GM21423 (cell line): ENCODE results near the gene NPM3.
A peak's percentile ranks its signal among the peaks of the same experiment; 100 is the strongest.
"Not testable (repeated sequence)": the region's sequence is repeated elsewhere in the genome, so short reads cannot be mapped to it uniquely, and the experiment has no call there.

ENCODE experiments used
- ATAC-seq: cut with Tn5 transposase; IDR thresholded peaks from one replicate; pipeline ENCODE4 v1.9.1; 2021; ENCODE audit warnings: mild to moderate bottlenecking, moderate library complexity; ENCODE audit not compliant: unreplicated experiment

NPM3 gene

DNA sequence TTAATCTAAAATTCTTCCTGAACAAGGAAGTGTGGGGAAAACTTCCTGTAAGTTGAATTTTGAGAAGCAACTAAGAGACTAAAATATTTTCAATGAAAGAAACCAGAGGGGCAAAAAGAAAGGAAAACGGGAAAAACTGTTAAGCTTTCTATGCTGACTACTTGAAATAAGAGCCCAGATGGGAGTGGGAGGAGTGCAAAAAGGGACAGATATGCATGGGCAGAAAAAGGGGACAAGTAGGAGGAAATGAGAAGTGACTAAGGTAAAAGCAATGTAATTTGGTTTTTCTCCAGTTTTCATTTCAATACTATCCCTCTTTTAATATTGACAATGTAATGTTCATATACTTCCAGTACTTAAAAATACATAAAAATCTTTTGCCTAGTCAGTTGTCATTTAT, 23.9 kb upstream of the NPM3 start:
- no peak for ATAC-seq

DNA sequence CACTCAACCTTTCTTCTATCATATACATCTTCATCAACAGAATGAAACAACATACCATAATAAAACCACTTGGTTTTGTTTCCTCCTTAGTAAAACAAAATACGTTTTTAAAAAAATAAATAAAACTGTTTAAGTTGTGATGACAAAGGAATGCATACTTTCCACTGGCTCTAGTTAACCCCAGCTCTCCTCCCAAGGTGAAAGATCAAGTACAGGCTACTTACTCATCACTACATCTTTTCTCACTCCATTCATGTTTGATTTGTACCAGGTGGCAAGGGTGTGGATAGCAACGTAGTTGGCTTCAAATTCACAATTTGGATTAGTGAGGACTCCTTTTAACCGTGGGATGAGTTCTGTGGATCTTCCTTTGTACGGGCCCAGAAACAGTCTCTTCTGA, 20.3 kb upstream of the NPM3 start:
- no peak for ATAC-seq

DNA sequence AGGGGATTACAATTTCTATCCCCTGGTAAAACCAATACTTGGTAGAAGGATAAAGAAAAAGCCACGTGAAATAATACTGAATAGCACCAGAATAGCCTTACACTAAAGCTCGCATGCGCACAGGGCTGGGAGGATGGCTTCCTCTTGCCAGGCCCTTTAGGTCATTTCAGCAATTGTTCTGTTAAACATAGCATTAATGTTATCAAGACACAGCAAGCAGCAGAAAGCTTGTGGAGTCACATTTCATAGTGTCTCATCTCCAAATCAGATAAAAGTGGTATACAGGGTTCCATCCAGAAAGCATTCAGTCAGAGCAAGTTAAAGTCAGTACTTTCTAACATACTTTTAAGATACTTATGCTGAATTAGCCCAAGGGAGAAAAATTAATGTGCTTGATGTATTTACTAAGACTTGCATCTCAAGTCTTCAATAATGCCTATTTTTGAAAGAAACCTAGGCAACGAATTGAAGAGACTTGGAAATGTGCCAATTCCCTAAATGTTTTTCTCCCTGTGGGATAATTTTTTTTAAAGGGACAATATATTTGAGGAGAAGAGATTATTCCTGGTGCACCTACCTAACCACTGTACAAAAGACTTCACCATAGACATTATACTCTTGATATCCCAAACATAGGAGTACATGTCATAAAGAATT, 14.3 kb upstream of the NPM3 start:
- no peak for ATAC-seq

DNA sequence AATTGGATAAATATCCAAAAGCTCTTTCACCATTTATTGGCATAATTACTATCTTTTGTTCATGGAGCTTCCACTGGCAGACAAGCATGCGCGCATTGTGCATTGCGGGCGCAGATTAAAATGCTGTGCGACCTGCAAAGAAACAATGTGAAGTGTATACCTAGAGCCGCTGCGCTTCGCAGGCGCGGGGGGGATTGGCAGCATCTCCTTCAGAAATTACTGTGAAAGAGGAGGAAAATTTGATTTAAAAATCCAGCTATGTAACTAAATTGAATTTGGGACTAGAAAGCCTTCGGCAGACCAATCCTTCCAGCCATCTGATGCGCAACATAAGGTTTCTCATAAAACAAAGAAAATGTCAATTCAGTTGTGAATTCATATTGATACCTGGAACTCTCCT, 10.3 kb upstream of the NPM3 start:
- ATAC-seq: no peak

DNA sequence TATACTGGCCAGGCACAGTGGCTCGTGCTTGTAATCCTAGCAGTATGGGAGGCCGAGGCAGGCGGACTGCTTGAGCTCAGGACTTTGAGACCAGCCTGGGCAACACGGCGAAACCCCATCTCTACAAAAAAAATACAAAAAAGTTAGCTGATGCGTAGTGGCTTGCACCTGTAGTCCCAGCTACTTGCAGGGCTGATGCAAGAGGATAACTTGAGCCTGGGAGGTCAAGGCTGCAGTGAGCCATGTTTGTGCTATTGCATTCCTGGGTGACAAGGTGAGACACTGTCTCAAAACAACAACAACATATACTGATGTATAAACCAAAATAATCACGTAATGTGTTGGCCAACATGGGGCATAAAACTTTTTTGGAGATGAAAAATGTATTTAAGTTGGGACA, 6.4 kb upstream of the NPM3 start:
- ATAC-seq: no peak

DNA sequence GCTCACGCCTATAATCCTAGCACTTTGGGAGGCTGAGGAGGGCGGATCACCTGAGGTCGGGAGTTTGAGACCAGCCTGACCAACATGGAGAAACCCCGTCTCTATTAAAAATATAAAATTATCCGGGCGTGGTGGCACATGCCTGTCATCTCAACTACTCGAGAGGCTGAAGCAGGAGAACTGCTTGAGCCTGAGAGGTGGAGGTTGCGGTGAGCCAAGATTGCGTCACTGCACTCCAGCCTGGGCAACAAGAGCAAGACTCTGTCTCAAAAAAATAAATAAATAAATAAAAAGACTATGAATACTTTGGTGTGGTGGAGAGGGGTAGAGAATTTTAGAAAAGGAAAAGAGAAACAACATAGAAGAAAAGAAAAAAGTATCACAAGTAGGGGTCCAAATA, 6.0 kb upstream of the NPM3 start:
- not testable (repeated sequence) for ATAC-seq

DNA sequence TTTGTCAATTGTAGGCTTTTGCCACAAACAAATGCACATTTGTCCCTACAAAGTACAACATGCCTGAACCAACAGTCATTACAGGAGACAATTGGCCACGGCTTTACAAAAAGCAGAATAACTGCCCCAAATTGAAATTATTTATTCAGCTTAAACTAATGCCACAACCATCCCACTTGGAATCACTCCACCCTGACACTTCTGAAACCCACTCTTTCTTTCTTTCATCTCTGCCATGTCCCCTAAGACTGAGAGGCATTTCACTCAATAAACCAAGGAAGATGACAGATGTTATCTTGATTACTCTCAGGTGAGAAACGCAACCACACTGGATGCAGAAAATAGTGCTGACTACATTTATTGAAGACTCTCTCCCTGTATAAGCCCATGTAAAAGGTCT, 2.6 kb upstream of the NPM3 start:
- ATAC-seq: no peak

DNA sequence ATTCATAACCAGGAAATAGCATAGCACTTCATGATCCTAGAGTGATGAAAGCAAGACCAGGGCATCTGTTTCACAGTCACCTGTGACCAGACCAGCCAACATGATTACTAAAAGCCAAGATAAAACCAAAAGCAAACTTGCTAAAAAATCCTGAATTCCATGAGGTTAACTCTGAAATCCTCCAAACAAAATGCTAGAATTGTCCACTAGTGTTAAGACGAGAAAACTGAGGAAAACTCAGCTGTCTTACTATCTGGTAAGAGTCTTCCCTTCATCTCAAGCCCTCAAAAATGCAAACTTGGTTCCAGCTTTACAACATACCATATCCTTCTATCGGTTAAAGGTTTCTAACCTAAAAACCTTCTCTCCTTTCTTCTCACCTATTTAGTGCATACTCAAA, 1.3 kb upstream of the NPM3 start:
- no peak for ATAC-seq

DNA sequence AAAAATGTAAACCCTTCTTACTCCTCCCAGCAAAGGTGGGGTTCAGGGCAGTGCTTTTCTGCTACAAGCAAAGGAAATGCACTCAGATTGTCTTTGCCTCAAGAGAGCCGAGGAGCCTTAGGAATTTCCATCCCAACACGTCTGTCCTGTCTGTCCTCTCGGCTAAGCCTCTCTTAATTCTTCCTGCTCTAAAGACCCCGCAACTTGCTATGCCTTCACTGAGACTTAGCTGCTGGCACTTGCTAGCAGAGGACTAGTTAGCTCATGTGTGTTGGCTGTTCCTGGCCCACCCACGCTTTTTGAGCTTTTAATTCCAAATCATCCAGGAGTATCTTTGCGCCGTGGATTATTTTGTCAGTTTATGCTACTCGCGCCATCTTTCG, 481 bp upstream of the NPM3 start:
- no peak for ATAC-seq

DNA sequence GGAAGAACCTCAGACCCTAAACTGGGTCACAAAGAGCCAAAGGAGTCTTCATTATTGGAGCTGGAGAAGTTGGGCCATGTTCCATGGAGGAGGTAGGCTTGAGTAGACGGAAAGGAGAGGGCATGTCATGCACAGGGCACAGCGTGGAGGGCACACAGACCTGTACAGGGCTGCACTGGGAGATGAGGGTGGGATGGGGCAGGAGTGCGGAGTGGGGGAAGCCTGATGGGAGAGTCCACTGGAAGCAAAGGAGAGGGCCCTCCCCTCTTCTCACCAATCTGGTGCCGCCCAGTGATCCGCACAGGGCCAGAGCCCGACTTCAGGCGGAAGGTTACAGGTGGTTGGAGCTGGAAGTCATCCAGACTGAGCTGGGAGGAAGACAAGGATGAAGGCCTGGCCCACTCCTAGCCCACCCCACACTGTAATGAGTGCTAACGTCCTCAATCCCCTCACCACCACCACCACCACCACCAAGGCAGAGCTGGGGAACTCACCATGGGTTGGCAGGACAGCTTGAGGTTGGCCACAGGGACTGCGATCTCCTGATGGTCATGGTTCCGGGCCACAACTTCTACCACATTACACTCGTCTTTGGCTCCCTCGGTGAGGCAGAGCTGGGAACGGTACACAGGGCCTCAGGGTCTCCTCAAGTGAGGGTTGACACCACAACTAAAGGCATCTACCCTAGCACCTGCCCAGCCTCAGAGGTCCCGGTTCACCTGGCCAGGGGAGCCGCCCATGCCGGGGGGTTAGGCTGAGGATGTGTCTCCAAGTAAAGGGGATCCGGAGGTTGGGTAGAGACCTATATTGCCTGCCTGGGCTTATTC, 1.0 kb downstream of the NPM3 start:
- no peak for ATAC-seq

DNA sequence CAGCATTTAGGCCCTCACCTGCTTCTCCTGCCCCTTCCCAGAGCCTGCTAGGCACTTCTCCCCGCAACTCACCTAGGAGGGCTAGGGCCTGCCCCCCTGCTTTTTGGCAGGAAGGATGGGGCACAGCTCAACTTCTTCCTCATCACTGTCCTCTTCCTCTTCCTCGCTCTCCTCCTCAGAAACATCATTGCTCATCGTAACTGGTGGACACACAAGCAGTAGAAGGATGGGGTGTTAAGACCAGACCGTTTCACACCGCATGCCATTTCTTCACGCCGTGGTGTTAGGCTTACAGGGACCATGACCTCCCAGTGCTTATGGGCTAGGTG, 1.6 kb downstream of the NPM3 start:
- ATAC-seq: no peak

DNA sequence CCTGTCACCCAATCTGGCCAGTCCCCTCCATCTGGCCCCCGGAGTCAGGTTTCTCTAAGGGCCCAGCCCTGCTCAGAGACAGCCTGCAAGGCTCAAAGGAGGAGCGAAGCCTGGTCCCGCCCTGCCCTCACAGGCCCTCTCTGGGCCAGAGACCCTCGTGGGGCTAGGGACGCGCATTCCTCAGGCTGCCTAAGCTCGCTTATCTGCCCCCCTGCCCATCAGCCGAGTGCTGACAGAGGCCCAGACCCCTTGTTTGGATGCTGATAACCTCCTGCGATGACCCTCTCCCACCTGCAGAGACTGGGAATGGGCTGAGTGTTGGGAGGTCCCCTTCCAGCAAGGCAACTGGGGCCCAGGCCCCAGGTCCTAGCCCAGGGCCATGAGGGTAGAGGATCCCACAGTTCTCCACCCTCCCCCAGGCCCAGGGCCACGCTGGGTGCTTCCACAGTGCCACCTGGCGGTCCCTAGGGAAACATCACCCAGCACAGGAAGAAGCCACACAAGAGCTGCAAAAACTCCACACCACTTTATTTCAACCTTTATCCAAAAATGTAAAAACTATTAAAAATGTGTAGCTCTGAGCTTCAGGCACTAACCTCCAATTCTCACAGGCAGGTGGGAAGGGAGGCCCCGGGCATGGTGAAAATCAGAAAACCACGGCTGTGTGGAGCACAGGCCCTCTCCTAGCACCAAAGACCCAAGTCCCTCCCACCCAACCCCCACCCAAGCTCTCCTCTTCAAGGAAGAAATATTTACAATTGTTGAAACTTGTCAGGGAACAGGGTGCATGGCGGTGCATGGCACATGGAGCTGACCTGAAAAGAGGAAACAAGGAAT, 2.2 kb downstream of the NPM3 start:
- peak; percentile 41 for ATAC-seq

DNA sequence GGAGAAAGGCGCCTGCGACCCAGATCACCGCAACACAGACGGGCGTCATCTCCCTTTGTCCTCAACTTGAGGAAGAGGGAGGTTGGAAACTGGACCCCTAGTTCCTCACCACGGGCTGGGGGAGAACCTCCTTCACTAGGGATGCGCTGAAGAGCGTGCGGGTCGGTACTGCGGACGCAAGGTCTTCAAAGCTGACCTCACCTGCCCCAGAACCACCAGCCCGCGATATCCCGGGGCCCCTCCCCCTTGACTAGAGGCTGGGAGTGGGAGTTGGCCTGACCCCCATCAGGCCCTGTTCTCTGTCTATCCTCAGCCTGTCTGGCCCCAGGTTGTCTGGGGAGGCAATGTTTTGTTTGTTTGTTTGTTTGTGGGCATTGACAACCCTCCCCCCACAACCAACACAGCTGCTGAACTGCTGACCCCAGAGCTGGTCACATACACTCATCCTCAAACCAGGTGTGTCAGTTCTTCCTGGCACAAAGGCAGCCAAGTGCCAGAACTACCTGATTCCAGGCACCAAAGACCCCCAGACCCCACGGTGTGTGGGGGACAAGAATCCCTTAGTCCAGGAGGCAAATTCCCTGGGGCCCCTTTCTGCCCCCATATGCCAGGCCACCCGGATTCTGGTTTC, 2.9 kb downstream of the NPM3 start:
- no peak for ATAC-seq

DNA sequence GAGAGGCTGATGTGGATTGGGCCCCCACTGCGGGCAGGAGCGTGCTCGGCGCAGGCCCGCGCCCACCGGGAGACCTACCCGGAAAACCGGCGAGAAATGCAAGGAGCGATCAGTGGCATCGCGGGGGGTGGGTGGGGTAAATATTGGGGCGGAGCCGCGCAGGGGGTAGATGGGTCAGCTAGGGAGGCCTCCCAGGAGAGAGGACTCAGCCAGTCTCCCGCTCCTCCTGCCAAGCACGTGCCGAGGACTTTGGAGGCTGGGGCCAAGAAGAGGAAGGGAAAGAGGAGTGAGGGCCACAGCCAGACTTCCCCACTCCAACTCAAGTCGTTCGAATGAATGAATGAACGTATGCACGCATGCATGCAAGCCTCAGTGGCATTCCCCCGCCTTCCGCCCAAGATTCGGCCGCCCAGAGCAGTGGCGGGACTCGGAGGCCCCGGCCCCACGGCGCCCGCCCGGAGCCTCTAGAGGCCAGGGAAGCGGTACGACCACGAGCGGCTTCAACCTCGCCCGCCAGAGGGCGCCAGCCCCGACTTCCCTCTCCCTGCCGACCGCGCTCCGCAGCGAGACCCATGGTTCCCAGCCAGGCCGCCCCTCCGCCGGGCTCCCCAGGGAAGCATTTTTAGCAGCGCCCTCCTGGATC, 3.6 kb downstream of the NPM3 start:
- ATAC-seq: no peak

DNA sequence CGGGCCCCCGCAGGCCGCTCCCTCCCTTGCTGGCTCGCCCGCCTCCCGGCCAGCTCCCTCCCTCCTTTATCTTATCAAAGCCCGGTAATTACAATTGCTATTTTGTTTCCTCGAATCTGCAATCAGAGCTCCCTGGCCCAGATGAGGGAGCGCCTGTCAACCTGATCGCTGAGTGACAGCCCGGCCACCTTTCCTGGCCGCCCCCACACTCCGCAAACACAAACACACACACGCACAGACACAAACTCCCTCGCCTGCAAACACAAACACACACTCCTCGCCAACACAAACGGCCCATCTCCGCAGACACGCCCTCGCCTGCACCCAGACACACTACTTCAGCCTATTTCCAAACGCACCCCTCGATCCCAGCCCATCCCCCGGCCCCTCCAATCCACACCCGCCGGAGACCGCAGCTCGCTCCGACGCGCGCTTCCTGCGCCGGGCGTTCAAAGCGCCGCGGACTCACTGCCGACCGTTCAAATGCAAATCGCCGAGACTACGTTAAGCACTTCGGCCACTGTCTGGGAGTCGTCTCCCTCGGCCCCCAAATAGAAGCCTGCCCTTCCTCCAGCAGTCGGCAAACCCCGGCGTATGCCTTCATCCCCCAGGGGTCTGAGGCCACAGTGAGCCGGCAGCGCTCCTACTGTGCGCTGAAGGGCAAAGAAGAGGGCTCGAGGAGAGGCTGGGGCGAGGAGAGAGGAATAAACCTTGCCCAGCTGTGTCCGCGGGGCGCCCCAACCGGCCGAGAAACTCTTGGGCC, 4.3 kb downstream of the NPM3 start:
- ATAC-seq: no peak

DNA sequence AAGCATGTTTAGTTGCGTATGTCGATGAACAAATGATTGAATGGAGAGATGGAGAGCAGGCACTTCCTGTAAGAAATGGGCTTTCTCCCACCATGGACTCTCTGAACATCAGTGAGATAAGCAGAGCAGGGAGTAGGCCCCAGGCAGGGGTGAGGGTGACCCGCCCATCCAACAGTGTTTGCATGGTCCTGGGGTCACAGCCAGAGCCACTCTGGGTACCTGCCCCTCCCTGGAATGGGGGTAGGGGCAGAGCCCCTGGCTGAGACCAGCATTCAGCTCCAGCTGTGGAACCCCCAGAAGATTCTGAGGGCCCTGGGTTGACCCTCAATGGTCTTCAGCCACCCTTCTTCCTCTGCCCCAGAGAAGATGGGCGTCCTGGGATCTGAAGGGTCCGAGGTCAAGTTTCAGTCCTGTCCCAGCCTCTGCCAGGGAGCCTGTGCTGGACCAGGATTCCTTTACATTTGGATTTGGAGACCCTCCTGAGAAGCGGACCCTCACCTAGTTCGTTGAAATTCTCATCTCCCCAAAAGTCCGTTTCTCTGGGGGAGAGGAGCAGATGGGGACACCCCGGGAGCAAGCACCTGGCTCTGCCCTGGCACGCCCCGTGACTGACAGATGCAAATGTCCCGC, 5.0 kb downstream of the NPM3 start:
- ATAC-seq: no peak

DNA sequence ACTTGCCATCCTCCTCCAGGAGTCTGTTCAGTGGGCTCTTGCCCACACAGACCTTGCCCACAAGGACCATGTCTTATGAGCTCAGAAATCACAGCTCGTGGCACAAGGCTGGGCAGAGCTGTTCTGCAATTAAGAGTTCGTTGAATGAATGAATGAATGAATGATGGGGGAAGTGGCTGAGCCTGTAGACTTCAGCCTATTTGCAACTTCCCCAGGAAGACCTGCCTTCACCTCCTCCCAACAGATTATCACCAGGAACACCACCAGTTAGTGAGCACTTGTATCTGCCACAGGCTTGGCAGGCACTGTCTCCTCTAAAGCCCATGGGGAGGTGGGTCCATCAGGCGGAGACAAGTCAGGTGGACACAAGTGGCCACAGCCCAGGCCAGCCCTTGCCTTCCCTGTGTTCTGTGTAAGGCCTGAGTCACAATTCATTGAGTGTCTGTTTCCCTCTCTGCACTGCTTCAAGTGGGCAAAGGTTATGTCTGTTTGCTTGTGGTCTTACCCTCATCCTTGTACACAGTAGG, 5.6 kb downstream of the NPM3 start:
- no peak for ATAC-seq

DNA sequence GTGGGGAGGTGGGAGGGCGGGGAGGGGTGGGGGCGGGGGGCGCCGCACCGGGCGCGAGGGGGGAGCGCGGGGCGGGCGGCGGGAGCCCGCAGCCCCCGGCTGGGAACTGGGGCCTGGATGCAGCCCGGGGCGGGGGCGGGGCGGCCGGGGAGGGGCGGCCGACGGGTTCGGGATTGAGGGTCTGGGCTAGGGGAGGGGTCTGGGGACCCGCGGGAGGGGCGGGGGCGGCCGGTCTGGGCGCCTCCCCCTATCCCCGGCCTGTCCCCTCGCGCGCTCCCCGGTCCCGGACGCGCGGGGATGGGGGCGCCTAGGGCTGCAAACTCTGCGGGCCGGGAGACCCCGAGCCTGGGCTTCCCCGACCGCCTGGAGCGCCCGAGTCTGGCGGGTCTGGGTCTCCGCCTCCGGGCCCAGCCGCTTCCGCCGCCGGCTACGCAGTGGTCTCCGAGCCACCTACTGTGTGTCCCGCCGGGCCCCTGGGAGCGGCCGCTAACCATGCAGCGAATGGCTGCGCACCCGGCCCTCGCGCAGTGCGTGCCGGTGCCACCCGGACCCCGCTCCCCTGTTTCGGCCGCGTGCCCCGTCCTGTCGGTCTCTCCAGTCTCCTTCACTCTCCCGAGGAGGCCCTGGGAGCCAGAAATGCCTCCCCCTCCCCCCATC, 7.0 kb downstream of the NPM3 start:
- no peak for ATAC-seq
